Activated T-helper 1 cell treated with anti-CD3 and anti-CD28 coated beads, Interleukin-2, amount 50 U/mL, for 16 hours (primary cell): Measurements from ENCODE around the gene AP5Z1.

Experiments used
- DNase-seq, 2 donors: peaks; one replicate each; pipeline ENCODE4 v3.0.0-alpha.2; 2020; ENCODE audit warnings: low read depth in 1 of 2, low spot score in 1 of 2

Gene AP5Z1, protein sequence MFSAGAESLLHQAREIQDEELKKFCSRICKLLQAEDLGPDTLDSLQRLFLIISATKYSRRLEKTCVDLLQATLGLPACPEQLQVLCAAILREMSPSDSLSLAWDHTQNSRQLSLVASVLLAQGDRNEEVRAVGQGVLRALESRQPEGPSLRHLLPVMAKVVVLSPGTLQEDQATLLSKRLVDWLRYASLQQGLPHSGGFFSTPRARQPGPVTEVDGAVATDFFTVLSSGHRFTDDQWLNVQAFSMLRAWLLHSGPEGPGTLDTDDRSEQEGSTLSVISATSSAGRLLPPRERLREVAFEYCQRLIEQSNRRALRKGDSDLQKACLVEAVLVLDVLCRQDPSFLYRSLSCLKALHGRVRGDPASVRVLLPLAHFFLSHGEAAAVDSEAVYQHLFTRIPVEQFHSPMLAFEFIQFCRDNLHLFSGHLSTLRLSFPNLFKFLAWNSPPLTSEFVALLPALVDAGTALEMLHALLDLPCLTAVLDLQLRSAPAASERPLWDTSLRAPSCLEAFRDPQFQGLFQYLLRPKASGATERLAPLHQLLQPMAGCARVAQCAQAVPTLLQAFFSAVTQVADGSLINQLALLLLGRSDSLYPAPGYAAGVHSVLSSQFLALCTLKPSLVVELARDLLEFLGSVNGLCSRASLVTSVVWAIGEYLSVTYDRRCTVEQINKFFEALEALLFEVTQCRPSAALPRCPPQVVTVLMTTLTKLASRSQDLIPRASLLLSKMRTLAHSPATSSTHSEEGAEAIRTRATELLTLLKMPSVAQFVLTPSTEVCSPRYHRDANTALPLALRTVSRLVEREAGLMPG

DNA sequence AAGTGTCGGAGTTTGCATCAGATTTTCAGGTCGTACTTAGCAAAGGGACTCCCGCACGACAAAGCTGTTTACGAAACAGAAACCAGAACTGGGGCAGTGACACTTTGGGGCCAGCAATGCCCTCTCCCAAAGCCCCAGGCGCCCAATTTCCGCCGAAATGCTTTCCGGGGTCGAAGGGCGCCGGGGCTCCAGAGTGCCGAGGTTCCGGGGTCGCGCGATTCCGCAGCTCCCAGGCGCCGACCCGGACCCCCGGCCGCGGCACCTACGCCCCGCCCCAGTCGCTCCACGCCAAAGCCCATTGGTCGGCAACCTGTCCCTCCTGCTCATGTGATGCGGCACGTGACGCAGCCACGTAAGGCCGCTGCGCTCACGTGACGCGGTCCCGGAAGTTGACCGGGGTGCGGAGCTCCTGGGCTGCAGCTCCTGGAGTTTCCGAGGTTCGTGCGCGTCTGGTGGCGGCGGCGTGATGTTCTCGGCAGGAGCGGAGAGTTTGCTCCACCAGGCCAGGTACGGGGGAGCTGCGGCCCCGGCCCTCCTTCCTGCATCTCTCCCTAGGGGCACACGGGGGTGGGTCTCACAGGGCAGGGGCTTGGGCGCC is at the start of gene AP5Z1:
Gene AP5Z1, plus strand, starts transcription at position 374 of the 598 bp plus-strand sequence. Its CDS starts 93 bp downstream, at position 467.
- DNase-seq: peak; percentile 85 to 94

DNA sequence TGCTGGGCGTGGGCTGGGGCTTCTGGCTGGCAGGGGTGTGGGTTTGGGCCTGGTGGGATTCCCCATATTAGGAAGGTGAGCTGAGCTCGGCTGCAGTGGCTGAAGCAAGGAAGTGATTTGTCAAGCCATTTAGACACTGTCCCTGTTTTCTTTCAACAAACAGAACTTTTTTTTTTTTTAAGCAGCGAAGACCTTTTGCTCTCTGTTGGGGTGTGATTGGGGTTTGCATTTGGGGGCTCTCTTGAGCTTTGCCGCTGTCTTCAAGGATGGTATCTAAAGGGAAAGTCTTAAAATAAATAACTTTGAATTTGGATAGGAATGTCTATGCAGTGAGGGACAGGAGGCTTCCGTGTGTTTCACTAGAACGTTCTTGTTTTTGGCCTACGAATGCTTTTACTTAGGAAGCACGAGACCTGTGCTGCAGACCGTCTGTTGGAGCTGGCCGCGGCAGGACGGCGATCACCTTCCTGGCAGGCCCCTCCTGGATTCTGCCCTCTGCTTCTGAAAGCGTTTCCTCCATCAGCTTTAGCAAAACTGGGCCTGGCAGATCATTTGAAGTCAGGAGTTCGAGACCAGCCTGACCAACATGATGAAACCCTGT is 49.5 kb upstream of the AP5Z1 start:
- DNase-seq: no peak

DNA sequence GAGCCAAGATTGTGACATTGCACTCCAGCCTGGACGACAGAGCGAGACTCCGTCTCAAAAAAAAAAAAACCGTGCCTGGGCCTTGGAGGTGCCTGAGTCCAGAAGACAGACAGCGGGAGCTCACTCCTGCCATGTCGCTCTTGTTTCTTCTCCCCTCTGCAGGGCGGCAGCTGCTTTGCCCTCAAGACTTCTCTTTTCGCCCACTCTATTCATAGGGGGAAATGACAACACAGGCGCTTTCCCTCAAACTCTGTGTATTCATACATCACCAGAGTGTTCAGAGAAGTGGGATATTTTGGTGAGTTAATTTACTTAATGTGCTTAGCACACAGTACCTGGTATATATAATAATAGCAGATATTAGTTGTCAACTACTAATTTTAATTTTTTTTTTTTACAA is 48.9 kb upstream of the AP5Z1 start:
- DNase-seq: no peak

DNA sequence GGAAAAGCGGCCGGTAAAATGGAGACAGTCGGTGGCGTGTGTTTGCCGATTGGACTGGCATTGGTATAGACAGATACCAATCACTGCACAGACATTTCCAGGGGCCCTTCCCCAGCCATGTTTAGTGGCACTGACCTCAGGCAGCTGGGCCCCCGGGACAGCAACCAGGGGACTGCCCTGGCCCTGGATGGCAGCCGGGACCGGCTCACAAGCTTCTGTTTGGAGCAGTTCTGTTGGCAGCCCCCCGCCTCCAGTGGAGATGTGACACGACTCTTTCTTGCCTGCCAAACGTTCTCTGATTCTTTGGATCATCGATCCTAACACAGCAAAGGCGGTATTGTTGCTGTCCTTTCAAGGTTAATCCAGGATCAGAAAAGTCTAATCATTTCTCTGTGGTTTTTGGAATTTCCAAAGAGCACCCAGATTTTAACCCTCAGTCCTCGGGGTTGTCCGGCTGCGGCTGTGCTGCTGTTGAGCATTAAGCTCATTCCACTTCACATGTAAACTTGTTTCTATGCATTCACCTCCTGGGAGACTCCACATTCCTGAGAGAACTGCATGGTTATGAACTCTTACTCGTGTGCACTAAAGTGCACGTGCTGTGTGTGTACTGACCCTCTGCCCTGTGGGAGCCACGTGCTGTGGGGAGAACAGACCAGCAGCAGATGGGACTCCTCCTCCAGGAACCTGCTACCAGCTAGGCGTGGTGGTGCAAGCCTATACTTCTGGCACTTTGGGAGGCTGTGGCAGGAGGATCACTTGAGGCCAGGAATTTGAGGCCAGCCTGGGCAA is 47.3 kb upstream of the AP5Z1 start:
- no peak for DNase-seq

DNA sequence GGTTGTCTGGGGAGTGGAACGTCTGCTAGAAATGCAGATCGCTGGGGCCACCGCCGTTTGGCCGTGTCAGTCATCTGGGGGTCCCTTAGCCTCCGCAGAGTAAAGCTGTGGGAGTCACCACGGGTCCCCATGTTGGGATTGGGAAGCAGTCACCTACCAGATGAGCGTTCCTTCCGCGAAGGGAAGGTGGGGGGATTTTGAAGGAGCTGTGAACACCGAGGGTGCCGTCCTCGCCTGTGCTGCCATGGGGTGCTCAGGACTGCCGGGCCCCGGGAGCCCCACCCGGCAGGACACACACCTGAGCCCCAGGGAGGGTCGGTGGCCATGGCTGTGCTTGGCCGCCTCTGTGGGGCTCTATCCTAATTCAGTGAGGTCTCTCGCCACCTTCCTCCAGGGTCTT is 46.2 kb upstream of the AP5Z1 start:
- DNase-seq: no peak

DNA sequence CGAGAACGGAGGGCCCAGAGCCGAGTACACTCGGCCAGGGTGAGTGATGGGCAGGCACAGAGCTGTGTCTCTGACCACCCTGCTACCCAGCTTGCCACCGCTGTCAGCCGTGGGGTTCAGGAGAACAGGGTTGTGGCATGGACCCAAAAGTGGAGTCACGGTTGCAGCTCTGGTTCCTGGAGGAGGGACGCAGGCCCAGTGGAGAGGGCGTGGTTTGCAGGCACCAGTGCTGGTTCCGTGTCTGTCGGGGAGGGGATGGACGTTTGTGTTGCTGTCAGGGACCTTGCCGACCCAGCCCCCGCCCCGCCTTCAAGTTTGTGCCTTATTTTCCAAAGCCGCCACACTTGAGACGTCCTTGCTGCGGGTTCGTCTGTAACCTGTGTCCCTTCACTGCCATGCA is 45.1 kb upstream of the AP5Z1 start:
- DNase-seq: no peak

DNA sequence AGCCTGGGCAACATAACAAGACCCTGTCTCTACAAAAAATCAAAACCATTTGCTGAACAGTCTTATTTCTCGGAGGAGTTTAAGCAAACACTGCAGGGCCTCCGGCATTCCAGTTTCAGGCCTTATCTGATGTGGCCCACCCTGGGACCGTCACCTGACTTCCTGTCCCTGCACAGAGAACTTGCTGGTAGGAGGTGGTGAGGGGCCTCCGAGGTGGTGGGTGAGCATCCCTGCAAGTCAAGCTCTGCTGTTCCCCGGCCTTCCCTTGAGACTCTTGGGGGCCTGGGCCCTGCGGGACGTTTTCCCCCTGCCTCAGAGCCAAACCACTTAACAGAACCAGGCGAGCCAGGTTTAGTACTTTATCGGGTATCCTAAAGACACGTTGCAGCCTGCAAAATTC is 44.5 kb upstream of the AP5Z1 start:
- no peak for DNase-seq

DNA sequence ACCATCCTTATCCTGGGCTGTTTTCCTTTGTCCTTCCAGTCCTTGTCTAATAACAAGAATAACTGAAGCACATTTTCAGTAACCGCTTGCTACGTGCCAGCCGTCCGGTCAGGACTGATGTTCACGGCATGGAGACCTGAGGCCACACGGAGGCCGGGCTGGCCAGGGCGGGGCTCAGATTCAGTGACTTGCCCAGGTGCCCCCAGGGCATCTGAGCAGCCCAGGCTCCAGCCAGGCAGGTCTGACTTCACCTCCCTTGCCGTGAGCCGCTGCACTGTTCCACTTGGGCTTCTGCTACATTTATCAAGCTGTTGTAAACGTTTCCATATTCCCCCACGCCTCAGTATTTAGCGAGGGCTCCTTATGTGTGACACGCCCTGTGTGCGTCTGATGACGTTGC is 43.6 kb upstream of the AP5Z1 start:
- no peak for DNase-seq

DNA sequence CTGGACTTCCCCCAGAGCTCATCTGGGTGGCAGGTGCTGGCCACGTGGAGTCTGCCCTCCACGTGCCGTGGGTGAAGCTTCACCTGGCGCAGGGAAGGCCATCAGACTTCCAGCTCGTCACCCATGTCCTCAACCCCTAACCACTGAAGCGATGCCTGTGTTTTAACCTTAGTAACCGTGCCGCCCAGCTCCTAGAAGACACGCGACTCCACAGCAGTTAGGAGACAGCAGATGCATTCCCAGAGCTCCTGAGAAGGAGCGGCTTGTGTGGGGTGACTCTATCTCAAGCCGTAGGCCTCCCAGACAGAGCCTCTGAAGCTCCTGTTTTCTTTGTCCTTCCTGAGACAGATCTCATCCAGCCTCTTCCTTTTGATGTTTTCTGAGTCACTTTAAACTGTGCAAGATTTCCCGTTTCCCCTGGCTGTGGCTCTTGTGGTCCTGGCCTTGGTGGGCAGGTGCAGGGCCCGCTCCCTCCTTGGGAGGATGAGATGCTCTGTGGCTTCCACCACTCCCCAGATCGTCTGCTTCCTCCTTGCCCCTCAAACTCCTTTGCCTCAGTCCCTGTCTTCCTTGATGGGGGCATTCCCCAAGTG is 41.4 kb upstream of the AP5Z1 start:
- no peak for DNase-seq

DNA sequence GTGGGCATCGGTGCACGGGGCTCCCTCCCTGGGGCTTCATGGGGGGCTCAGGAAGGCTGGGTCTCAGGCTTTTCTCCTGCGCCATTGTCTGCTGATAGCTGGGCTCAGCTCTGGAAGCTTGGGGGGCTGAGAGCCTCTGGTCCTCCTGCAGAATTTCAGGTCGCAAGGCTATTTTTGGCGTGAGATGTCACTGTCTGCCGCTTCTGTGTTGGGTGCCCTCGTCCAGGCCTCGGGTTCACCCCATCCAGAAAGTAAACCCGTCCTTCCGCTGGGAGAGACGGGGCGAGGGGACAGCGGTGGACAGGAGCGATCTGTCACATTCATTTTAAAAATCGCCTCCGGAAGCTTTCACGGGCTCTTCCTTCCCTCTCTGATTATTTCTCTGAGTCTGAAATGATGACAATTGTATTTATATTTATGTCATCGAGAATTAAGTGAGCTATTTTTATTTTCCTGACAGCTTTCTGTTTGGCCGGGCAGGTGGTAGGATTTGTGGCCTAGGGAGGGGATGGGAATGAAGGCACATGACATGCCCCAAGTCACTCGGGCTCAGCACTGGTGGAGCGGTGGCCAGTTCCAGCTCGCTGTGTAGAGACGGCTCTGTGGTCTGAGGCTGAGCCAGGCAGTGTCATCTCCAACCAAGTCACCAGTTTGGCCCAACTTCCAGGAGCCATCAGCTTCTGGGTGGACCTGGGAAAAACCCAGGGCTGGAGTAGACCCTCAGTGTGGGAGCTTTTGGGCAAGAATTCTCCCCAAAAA is 40.7 kb upstream of the AP5Z1 start:
- no peak for DNase-seq

DNA sequence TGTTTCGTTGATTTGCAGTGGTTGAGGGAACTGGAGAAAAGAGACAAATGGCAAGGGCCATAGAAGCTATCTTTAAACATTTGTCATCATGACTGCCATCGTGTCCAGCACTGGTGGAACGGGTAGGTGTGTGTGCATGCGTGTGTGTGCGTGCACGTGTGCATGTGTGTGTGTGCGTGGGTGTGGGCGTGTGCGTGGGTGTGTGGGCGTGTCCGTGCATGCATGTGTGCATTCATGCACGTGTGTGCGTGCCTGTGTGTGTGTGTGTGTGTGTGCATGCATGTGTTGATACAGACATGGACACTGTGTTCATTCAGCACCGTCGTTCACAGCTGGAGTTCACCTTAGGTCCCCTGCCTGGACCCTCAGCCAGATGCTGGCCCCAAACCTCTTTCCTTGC is 38.1 kb upstream of the AP5Z1 start:
- DNase-seq: no peak

DNA sequence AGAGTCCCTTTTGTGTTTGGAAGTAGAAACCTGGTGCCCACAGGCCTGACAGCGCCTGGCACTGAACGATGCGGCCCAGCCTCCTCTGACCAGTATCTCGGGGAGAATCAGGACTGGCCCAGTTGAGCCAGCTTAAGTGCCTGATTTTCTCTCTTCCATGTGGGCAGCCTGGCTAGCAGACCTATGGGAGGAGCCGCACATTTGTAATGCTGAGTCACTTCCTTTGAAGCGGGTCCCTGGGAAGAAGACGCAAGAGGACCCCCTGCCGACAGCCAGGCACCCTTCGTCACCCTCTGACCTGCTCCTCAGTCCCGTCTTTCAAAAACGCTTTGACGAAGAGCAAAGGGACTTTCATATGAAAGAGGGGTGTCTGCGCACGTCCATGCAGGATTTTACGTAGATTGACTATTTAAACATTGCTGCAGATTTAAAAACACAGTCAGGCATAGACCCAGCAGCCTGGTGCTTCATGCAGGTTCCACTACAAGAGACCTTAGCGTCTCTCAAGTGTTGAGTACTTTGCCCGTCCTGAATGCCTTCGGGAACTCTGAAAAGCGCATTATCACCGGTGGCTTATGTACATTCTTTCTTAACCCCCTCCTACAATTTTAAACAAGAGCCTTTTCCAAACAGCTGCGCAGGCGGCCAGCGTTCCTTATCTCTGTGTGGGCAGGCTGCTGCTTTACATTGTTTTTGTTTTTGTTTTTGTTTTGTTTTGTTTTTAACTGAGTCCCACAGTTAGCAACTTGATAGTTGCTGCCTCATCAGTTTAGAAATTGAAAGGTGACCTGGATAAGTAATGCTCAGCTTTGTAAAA is 36.5 kb upstream of the AP5Z1 start:
- no peak for DNase-seq

DNA sequence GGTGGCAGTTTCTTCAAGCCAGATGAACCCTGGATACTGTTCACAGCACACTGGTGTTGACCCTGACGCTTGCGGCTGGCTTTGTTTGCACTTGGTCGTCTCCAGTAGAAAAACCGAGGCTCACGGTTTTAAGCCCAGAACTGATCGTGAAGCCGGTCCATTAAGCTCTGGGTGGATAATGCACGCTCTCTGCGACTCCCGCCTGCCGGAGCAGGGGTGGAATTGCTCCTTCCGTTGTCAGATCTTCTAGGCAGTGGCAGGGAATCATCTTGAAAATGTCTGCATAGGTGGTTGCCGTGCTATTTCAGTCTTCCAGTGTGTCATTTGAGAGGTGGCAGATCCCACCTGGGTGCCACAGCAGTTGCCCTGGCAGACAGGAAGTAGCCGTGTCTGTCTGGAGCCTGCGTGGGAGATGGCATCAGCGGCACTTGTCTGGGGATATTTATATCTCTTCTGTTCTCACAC is 35.9 kb upstream of the AP5Z1 start:
- no peak for DNase-seq

DNA sequence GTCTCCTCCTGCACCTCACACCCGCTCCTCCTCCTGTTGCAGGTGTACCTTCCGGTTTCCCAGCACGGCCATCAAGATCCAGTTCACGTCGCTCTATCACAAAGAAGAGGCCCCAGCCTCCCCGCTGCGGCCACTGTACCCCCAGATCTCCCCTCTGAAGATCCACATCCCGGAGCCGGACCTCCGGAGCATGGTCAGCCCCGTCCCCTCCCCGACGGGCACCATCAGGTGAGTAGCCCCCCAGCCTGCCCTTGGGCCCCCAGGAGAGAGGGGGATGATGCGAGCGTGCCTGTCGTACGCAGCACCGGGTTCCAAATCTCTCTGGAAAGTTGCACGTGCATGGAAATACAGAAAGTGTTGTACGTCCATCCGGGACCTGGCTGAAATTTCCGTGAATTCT is 34.6 kb upstream of the AP5Z1 start:
- DNase-seq: no peak

DNA sequence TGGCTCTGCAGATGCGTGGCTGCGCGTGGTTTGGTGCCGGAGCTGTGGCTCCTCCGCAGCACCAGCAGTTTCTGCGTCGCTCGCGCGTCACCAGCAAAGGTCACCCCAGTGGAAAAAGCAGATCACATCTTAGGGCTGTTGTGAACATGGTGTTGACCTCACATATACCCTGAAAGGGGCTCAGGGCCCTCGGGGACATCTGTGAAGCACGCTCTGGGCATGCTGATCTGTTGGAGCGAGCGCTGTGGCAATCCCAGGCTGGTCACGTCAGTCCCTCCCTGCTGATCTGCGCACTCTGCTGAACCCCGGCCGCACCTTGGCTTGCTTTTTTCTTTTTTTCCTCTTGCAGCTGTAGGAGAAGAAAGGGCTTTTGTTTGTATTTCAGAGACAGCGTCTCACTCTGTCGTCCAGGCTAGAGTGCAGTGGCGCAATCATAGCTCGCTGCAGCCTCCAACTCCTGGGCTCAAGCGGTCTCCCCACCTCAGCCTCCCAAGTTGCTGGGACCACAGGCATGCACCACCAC is 33.3 kb upstream of the AP5Z1 start:
- no peak for DNase-seq

DNA sequence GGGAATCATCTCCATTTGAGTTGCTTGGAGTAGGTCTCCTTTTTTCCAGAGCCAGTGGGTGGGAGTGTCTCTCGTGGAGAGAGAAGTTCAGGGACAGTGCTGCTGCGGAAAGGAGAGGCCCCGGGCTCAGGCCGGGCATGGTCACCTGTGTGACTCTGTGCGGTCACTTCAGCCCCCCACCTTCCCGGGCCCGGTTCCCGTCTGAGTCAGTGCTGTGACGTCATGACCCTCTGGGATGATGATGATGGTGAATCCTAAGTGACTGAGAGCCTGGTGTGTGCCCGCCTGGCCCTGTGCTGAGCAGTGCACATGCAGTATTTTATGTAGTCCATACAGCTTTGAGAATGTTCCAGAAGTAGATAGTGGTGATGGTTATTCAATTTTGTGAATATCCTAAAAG is 32.6 kb upstream of the AP5Z1 start:
- DNase-seq: no peak

DNA sequence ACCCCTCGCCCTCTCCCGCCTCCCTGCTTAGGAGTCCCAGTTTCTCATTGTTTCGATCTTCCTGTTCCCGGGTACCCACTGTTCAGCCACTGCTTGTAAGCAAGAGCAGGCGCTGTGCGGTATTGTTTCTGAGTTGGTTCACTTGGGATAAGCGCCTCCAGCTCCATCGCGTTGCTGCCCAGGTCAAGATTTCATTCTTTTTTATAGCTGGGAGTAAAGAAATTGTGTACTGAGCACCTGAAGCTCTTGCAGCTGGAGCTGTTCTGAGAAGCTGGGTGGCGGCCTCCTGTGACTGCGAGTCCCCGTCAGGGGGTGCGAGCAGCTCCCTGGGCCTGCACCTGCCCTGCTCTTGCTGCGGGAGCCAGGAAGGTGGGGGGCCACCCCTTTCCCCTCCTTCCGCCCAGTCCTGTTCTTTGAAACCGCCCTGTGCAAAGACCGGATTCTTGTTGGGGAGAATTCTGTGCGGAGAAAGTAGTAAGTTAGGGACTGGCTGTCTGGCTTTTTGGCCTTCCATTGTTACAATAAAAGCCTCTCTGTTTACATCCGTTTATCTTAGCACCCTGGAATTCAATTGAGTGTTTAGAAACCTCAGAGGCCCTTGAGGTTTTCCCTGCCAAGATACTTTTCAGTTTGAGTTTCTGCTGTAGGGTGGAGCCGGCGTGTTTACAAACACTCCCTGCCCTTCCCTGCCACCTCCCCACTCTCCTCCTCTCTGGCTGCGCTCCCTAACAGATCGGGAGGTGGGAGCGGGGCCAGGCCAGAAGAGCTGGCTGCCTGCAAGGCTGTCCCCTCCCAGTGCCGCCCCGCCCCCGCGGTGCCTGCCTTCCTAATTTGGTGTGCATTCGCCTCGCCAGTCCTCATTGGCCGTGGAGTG is 30.8 kb upstream of the AP5Z1 start:
- DNase-seq: peak; percentile 43 to 54
